Muscle layer of duodenum (tissue), 2 donors: ENCODE measurements around the gene GGA1.

Source experiments
- H3K27ac ChIP-seq: one replicate; pipeline ENCODE4 v1.7.0; 2013; ENCODE audit warnings: mild to moderate bottlenecking, low read length
- H3K27me3 ChIP-seq: one replicate; pipeline ENCODE4 v1.7.0; 2013; ENCODE audit warnings: low read depth, mild to moderate bottlenecking, control low read depth, low read length
- H3K36me3 ChIP-seq, 2 donors: one replicate each; pipeline ENCODE4 v1.7.0; 2013; ENCODE audit warnings: low read length in 2 of 2, control low read depth in 1 of 2, mild to moderate bottlenecking in 1 of 2; ENCODE audit not compliant: insufficient read depth in 2 of 2, control insufficient read depth in 1 of 2
- H3K4me1 ChIP-seq, 2 donors: one replicate each; pipeline ENCODE4 v1.7.0; 2013; ENCODE audit warnings: low read length in 2 of 2, mild to moderate bottlenecking in 2 of 2, control low read depth in 1 of 2, moderate library complexity in 1 of 2; ENCODE audit not compliant: insufficient read depth in 2 of 2, control insufficient read depth in 1 of 2
- H3K4me3 ChIP-seq, 2 donors: one replicate each; pipeline ENCODE4 v1.7.0; 2013; ENCODE audit warnings: low read length in 2 of 2, low read depth in 1 of 2, mild to moderate bottlenecking in 1 of 2
- H3K9me3 ChIP-seq, 2 donors: one replicate each; pipeline ENCODE4 v1.7.0; 2013; ENCODE audit warnings: low read length in 2 of 2, control low read depth in 1 of 2, mild to moderate bottlenecking in 1 of 2; ENCODE audit not compliant: control insufficient read depth in 1 of 2
- donor health status: healthy.

Gene GGA1

DNA sequence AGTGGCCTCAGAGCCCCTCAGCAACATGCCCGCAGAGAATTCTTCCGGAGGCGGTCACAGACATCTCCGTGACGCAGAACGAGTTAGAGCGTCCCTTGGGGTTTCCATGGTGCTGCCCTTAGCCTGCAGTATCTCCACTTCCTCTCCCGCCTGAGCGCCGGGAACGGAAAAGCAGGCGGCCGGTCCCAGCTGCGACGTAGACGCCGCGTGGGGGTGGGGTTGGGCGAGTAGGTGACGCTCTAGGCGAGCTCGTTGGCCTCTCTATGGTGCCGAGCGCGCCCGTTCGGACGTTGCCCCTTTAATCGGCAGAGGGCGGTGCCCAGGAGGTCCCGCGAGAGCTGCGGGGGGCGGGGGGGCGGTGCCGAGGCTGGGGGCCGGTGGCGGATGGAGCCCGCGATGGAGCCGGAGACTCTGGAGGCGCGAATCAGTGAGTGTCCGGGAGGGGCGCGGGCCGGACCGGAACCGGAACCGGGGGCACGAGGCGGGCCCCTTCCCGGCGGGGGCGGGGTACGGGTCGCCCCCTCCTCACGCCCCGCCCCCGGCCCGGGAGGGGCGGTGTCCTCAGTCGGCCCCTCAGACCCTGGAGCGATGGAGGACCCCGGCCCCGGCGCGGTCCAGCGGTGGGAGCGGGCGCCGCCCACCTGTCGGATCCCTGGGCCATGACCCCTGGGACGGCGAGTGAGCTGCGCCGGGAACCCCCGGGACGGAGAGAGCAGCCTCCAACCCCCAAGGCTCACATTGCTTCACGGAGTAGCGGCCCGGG is at the start of gene GGA1:
Gene GGA1, plus strand, starts transcription at position 358 of the 763 bp plus-strand sequence. Its CDS starts 27 bp downstream, at position 385.
- Histone ChIP-seq H3K27me3 (no peaks in the 10 kb centered on the region), H3K27ac (peak within 1 kb of the TSS; percentile 97), H3K4me3 (peak within 1 kb of the TSS; percentile 88 to 90), H3K9me3 (no peaks in the 10 kb centered on the region), H3K36me3 (no peaks in the 10 kb centered on the region), H3K4me1 (peaks cover 16 to 43% of the 10 kb centered on the region in 2 donors)

DNA sequence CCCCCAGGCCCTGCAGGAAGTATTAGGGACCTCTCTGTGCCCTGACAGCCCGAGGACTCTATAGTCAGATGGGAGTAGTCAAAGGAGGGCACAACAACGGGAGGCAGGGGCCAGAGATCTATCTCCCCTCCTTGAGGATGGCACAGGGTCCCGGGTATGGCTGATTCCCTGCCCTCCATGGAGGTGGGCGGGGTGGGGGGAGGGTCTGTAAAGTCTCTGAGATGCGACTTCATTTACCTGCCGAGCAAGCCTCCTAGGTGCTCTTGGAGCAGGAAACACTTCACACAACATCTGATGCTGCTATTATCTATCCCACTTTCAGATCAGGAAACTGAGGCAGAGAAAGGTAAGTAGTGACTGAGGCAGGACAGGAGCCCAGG is 49.1 kb upstream of the GGA1 start:
- no peaks in the 10 kb centered on the region for H3K27me3 ChIP-seq
- H3K4me1 ChIP-seq: peaks cover 24 to 41% of the 10 kb centered on the region in 2 donors
- H3K4me3 ChIP-seq: peak overlapping the region in 1 of 2 donors; percentile 54
- H3K27ac ChIP-seq: peak overlapping the region; percentile 79
- peaks cover 0 to 17% of the 10 kb centered on the region in 2 donors for H3K36me3 ChIP-seq
- H3K9me3 ChIP-seq: no peaks in the 10 kb centered on the region

GRCh38 chr22:37559901-37560607 is 48.6 kb upstream of the GGA1 start, which contains the start of gene CDC42EP1:
Gene CDC42EP1, plus strand, starts transcription at chr22:37560480. Its CDS starts 5,870 bp downstream, at chr22:37566350.
- Histone ChIP-seq H3K4me1 (peaks cover 24 to 42% of the 10 kb centered on the region in 2 donors), H3K27ac (peak within 1 kb of the TSS; percentile 94), H3K9me3 (no peaks in the 10 kb centered on the region), H3K4me3 (peak within 1 kb of the TSS; percentile 72 to 74), H3K36me3 (peaks cover 0 to 17% of the 10 kb centered on the region in 2 donors), H3K27me3 (no peaks in the 10 kb centered on the region)

DNA sequence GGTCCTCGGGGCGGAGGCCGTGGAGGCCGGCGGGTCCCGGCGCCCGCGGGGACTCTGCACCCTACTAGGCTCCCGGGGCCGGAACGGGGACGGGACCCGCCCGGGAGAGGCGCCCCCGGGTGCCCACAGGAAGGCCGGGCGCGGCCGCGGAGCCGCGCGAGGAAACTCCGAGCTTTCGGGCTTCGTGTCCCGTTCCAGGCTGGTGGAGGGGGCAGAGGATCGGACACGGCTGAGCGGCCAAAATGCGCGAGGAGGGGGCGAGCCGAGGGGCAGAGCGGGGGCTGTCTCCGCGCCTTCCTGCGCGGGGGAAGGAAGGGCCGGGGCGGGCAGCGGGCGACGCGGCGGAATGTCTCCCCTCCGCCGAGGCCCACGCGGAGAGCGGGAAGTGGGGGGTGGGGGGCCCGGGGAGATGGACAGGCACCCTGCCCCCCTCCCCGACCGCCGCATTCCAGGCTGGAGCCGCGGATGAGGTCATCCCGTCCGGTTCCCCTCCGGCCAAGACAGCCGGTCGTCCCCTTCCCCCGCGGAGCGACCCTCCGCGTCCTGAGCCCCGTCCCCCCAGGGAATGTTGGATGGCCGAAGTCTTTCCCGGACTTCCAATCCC is 47.9 kb upstream of the GGA1 start:
- Histone ChIP-seq H3K27ac (peak overlapping the region; percentile 94), H3K4me3 (peak overlapping the region; percentile 72 to 74), H3K36me3 (peaks cover 0 to 17% of the 10 kb centered on the region in 2 donors), H3K9me3 (no peaks in the 10 kb centered on the region), H3K27me3 (no peaks in the 10 kb centered on the region), H3K4me1 (peaks cover 24 to 43% of the 10 kb centered on the region in 2 donors)

DNA sequence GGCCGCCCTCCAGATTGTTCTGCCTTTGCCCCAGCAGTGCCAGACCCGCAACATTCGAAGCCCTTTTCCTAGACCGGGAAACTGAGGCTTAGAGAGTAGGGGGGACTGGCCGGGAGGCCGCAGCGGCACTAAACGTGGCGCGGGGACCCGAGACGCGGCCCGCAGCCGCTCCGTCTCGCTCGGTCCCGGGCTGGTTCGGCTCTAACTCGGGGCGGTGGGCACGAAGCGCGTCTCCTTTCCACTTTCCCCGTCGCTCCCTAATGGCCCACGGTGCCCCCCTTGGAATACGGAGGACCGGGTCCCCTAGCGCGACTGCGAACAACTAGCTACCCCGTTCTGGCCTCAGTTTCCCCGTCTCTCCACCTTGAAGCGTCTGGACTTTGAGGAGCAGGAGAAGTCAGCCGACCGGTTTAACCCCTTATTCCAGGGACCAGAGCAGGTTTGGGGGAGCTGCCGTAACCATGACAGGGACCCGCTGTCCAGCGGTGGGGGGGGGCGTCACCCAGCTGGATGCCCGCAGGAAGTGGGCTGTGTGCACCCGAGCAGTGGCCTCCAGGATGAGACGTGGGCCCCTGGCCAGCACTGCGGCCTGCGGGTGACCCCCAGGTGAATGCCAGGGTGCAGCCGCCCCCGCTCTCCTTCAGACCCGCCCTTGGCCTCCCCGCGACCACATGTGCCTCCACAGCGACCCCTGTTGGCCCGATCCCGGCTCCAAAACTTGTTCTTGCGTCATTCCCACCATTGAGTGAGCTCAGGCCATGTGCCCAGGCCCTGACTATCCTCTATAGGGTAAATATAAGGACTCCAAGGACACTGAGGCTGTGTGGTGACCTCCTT is 47.2 kb upstream of the GGA1 start:
- Histone ChIP-seq H3K36me3 (peaks cover 0 to 23% of the 10 kb centered on the region in 2 donors), H3K4me1 (peaks cover 24 to 50% of the 10 kb centered on the region in 2 donors), H3K27me3 (no peaks in the 10 kb centered on the region), H3K27ac (peak overlapping the region; percentile 94), H3K4me3 (peak overlapping the region; percentile 72 to 74), H3K9me3 (no peaks in the 10 kb centered on the region)

DNA sequence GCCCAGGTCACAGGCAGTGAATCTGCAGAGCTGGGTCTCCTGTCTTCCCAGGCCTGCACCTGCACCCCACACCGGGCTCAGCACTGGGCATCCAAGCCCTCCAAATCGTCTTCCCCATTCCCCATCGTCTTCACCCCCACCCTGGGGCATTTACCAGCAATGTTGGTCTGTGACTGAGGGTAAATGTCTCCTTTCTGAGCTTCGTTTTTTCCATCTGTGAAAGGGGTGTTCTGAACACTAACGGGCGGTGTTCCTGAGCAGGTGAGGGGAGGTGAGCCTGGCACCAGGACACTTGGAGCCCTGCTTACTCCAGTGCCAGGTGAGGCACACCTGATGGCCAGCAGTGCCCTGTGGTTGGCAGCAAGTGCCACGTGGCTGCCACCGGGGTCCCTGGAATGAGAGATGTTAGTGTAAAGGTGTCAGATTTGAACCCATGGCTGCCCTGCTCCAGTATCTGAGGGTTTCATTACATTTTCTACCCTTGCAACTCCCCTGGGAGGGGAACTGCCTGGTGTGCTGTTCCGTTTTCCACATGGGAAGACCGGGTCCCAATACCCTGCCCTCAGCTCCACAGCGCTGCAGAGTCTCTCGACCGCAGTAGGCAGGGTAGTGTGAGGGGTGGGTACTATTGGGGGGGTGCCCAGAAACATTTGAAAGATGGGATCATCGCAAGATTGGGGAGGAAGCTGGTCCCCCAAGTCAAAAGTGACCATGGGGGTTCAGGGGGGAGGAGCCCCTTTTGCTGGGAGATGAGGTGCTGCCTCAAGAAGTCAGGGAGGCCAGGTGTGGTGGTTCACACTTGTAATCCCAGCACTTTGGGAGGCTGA is 46.4 kb upstream of the GGA1 start:
- Histone ChIP-seq H3K9me3 (no peaks in the 10 kb centered on the region), H3K4me1 (peaks cover 32 to 58% of the 10 kb centered on the region in 2 donors), H3K27ac (peak overlapping the region; percentile 94), H3K36me3 (peaks cover 5 to 23% of the 10 kb centered on the region in 2 donors), H3K27me3 (no peaks in the 10 kb centered on the region), H3K4me3 (peak overlapping the region; percentile 72 to 74)

DNA sequence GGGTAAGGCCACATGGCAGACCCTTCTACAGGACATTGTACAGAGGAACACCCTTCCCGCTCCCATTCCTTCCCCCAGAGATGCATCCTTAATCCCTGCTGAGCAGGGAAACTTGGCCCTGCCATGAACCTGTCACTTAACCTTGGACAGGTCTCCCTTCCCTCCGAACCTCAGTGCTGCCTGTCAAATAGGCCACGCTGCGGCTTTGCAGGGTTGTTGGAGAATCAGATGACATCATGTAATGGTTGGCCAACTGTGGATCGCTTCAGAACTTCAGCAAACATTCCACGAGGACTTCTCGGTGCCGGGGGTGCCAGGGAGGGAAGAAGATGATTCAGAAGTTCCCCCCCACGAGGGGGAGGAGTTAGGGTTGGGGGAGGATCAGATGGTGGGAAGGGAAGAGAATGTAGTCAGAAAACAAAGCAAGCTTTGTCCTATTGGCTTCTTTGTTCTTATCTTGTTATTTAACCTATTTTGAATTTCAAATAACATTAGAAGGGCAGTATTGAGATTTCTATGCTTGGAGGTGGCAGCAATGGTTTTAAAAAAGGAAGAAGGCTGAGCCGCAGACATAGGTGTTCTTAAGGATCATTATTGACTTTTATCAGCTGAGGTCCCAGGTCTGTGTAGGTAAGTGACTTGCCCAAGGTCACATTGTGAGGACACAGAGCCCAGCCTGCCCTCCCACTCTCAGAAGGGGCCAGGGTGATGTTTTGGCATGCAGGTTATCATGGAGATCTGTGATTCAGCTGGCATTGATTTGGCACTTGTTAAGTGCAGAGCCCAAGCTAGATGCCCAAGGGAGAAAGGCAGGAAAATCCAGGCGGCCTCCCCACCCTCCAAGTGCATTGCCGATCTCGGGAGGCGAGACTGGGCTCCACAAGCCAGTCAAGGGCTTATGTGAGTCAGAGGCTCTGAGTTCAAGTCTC is 45.2 kb upstream of the GGA1 start:
- H3K27ac ChIP-seq: peak overlapping the region; percentile 94
- no peaks in the 10 kb centered on the region for H3K9me3 ChIP-seq
- H3K27me3 ChIP-seq: no peaks in the 10 kb centered on the region
- peaks cover 5 to 31% of the 10 kb centered on the region in 2 donors for H3K36me3 ChIP-seq
- H3K4me1 ChIP-seq: peaks cover 35 to 63% of the 10 kb centered on the region in 2 donors
- H3K4me3 ChIP-seq: peak overlapping the region; percentile 25 to 53

DNA sequence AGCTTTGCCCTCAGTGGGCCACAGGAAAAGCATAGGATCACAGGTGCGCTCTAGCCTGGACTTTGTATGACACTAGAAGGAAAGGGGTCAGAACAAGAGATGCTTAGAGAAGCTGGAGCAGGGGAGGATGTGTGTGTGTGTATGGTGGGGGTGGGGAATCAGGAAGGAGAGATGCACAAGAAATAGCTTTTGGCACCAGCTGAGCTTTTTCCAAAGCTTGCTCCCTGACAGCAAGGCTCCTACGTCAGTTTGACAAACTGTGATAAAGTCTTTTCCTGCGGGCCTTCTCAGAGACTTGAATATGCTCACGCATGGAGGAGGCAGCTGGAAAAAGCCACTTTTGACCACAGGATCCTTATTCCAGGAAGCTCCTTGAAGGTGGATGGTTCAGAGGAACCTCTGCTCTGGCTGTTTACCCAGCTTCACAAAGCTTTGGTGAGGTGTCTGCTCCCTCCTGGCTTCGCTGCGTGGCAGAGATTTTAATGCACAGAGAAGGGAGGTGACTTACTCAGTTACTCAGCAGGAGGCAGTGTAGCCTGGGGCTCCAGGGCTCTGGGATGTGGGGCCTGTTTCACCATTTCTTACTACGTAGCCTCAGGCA is 44.4 kb upstream of the GGA1 start:
- Histone ChIP-seq H3K27me3 (no peaks in the 10 kb centered on the region), H3K27ac (peak overlapping the region; percentile 94), H3K36me3 (peaks cover 5 to 35% of the 10 kb centered on the region in 2 donors), H3K4me1 (peaks cover 35 to 67% of the 10 kb centered on the region in 2 donors), H3K9me3 (no peaks in the 10 kb centered on the region), H3K4me3 (peak overlapping the region; percentile 25 to 53)

DNA sequence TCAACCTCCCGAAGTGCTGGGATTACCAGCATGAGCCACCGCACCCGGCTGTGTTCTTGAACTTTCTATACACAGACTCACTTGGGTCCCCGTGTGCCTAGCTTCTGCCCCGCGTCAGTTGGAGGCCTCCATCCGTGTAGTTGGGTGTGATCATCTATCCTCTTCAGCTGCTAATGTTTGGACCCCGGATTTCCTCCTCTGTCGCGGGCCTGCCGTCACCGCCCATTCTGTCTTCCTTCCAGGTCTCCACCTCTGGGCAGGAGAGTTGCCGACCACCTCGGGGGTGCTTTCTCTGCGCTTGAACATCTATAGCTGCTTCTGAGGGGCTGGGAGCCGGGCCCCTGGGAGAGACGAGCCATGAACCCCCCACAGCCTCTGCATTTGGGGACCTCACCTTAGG is 42.8 kb upstream of the GGA1 start:
- Histone ChIP-seq H3K4me1 (peaks cover 35 to 66% of the 10 kb centered on the region in 2 donors), H3K9me3 (no peaks in the 10 kb centered on the region), H3K4me3 (no peak overlapping the region), H3K36me3 (peaks cover 5 to 33% of the 10 kb centered on the region in 2 donors), H3K27me3 (no peaks in the 10 kb centered on the region), H3K27ac (no peak overlapping the region)
